Measurements from ENCODE around the gene LANCL3.

The LANCL3 gene

DNA sequence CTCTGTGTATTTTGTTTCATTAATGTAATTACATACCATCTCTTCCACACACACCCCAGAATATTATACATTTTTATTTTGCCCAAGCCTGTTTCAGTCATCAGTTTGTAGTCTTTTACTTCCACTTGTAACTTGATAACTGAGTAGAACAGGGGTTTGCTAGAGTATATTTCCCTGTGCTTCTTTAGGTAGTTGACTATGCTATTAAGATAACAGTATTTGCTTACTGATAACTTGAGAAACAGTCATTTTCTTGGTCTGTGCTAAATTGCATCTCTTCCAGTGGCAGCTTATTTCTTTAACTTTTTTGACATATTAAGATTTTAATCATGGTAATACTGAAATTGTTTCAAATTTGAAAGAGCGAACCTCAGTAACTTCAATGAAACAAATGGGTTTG is 107.1 kb downstream of the LANCL3 start:
- in situ Hi-C loops (cut with MboI; ENCODE audit: low sequenced_read_pairs): no loop called here

DNA sequence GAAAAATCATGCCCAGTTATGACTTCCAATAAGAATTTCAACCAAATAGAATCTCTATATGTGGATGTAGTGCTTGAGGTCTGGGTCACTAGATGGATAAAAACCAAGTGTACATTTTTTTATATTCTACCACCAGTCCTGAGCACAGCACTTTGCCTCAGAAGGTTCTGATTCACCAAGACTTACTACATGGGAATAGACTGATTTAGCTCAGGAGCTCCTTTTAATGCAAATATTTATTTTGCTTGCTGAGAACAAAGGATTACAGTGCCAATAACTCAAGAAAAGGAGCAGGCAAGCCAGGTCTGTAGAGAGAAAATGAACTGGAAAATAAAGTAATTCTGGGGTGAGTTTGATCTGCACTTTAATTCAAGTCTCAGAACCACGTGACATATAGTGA is 107.8 kb downstream of the LANCL3 start:
- in situ Hi-C loops (cut with MboI; ENCODE audit: low sequenced_read_pairs): no loop called here

DNA sequence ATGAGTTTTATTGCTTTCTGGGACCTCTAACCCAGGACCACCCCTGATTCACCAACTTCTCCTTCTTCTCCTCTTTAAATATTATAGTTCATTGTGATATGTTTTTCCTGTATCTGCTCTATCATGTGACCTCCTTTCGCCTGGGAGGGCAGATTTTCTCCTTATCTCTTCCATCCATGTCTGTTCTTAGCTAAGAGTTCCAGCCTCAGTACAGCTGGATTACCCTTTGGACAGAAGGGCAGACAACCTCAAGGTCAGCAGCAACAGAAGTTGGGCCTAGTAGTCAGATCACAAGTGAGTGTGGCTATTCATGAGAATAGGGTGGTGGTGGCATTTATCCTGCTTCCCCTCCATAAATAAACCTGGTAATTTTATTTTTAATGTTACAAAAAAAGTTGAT is 108.4 kb downstream of the LANCL3 start:
- in situ Hi-C loops (cut with MboI; ENCODE audit: low sequenced_read_pairs): no loop called here

DNA sequence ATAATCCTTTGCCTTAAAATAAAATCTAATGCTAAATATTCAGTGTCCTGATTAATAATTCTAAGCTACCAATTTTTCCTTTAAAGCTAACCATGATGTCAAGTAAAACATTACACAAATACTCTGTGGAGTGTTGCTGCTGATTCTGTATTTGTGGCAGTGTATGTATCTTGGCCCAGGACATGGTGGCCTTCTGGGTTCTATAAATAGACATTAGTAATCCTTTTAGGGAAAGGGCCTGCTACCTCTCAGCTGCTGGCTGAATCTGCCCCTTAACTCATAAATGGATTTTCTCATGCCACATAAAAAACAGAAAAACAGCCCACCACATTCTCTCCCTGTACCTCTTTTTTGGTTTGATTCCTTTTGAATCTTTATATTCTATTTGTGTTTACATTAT is 113.0 kb downstream of the LANCL3 start:
- in situ Hi-C loops (cut with MboI; ENCODE audit: low sequenced_read_pairs): no loop called here

DNA sequence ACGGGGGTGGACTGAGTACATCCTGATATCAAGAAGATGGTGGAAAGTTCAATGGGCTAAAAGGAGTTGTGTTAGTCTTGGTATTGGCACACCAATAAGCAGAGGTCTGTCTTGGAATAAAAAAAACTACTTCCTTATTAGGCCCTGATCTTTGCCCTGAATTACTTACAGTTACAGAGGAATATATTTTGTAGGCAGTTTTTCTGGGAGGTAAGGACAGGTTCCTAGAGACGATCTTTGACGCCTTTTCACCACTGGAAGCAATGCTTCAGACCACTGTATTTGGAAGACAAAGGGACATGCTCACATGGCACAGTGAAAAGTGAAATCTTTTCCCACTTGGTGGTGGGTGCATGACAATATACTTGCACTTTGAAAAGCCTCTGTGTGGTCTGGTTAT is 113.5 kb downstream of the LANCL3 start:
- in situ Hi-C loops (cut with MboI; ENCODE audit: low sequenced_read_pairs): no loop called here

DNA sequence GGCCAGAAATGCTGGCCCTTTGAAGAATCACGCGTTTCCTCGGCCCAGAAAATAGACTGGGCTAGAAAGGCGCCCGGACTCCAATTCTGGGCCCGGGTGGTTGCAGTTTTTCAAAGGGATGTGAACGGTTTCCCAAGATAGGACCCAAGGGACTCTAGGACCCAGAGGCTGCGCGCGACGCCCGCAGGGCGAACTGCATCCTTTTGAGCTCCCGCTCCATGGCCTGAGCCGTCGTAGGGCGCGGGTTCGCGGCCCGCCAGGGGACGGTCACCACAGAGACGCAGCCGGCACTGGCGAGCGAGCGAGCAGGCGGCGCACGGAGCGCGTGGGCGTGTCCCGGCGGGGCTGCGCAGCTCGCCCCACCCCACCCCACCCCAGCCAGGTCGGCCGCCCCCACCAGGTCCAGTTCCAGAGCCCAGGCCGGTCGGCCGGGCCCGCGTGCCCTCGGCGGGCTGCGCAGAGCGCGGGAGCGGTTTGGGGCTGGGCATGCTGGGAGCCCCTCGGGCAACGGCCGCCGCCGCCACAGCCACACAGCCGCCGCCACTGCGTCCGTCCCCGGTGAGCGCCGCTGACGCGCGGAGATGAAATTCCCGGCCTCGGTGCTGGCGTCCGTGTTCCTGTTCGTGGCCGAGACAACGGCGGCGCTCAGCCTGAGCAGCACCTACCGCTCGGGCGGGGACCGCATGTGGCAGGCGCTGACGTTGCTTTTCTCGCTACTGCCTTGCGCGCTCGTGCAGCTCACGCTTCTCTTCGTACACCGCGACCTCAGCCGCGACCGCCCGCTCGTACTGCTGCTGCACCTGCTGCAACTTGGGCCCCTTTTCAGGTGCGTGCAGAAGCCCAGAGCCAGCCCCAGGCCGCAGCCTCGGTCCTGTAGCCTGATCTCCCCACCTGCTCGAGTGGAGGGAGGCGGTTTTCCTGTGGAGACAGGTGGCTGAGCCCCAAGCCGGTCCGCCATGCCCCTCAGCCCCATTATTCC is 114.2 kb downstream of the LANCL3 start, which contains the start of gene XK:
Gene XK (plus strand): TSS at position 411 of the 979 bp plus-strand sequence. CDS start 171 bp downstream, at position 582.
- in situ Hi-C loops (cut with MboI; ENCODE audit: low sequenced_read_pairs): no loop called here

DNA sequence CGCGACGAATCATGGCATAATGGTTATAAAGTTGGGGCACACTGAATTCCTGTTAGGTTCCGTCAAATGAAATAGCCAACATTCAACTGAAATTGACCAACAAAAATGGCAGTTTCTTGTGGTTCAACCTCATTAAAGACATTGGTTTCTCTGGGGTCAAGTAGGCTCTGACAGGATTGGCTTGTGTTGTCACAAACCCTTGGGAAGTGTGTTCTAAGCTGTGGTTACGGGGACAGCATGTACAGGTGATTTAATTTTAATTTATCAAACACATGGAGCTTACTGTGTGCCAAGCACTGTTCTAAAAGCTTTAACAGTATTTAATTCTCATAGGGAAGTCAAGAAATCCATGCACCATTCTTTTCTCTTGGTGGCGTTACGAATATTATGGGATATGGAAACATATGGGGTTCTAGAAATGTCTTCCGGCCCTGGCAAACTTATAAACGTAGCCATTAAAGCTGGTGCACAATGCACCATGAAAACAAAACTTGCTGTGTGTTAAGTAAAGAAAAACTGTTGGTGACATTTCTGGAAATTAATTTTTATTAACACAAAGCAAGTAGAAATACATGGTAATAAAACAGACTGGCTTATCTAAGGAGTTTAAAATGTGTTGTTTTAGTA is 115.0 kb downstream of the LANCL3 start:
- in situ Hi-C loops (cut with MboI; ENCODE audit: low sequenced_read_pairs): no loop called here

DNA sequence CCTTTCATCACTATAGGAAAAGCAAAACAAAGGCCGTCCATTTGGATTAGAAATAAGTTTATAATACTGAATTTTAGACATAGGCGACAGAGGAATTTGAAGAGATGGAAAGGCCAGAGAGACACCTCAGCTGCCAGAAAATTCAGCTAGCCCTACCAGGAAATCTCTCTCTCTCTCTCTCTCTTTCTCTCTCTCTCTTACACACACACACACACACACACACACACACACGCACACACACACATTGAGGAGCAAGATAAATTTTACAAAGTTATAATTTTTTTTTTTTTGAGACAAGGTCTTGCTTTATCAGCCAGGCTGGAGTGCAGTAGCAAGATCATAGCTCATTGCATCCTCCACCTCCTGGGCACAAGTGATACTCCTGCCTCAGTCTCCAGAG is 115.5 kb downstream of the LANCL3 start:
- in situ Hi-C loops (cut with MboI; ENCODE audit: low sequenced_read_pairs): no loop called here

DNA sequence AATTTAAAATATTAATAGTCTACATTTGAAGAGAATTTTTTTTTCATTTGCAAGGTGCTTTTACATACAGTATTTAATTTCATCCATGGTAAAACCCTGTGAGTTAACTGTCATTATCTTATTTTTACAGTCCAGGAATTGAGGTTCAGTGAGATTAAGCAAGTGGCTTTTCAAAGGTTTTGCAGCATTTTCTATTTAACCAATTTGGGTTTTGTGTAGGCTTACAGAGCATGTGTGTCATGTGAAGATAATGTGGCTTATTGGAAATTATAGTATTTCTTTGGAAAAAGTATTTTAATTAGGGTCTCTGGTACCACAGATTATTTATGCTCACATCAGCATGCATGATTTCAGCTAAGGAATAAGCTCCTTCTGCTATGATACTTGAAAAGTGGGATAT is 118.7 kb downstream of the LANCL3 start:
- in situ Hi-C loops (cut with MboI; ENCODE audit: low sequenced_read_pairs): no loop called here

DNA sequence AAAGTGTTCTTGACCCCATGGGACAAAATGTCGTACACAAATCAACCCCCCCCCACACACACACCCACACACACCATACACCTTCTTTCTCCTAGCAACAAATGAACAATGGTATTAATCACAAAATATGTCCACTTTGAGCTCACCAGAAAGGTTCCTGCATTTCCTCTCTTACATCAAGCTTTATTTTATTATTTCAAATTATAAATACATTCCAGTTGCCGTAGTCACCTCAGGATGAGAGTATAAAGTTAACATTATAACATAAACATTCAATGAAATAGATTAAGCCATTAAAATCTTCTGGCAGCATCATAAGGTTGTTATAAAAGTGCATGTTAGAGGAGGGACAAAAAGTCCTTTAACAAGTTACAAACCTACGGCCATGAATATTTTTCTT is 121.5 kb downstream of the LANCL3 start:
- in situ Hi-C loops (cut with MboI; ENCODE audit: low sequenced_read_pairs): no loop called here

DNA sequence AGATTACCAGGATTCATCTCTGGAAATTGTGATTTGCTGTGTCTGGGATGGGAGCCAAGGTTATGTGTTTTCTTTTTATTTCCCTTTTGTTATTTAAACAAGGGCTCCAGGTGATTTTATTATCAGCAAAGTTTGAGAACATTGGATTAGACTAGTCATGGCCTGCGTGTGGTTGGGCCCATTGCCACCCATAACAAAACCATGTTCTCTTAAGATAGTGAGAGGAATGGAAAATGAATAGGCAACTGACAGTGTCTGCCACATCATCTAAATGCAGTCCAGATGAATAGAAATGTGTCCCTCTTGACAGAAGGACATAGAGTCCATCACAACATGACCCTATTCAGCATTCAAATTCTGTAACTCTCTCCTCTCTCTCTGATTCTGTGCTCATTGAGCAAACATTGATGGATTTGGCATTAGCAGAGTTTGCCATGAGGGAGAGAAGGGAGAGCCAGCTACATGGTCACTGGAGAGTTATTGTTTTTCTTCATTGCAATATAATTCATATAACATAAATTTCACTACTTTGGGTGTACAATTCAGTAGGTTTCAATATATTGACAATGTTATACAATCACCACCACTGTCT is 125.8 kb downstream of the LANCL3 start:
- in situ Hi-C loops (cut with MboI; ENCODE audit: low sequenced_read_pairs): no loop called here

DNA sequence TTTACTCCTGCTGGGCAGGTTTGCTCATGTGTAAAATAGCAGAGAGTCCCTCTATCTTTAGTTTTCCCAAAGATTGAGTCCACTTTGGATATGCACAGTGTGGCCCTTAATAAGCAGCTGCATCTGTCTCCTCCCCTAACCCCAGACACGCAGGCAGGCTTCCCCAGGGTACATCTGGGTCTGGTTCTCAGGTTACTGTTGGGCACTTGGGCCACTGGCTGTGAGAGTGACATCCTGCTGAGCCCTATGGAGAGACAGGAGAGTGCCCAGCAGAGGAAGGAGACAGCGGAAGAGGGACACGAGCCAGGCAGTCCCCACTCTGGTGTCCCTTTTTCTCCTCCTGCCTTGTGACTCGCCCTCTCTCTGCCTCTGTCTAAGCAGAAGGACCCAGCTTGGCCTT is 130.1 kb downstream of the LANCL3 start:
- in situ Hi-C loops (cut with MboI; ENCODE audit: low sequenced_read_pairs): no loop called here

DNA sequence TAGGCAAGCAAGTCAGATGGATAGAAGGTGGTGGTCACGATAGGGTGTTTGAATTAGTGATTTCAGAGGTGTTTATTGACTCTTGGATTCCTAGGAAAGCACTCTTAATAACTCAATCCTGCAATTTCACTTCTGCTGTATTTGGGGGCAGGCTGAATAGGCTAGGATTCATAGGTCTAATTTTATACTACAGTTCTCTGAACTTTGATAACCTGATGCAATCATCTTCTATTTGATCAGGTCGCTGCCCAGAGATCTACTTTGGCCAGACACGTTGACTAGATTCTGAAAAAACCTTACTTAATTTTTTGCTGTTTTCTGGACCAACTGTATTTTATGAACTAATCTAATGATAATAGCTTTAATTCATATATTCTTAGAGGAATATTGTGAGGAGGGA is 140.5 kb downstream of the LANCL3 start:
- in situ Hi-C loops (cut with MboI; ENCODE audit: low sequenced_read_pairs): no loop called here

DNA sequence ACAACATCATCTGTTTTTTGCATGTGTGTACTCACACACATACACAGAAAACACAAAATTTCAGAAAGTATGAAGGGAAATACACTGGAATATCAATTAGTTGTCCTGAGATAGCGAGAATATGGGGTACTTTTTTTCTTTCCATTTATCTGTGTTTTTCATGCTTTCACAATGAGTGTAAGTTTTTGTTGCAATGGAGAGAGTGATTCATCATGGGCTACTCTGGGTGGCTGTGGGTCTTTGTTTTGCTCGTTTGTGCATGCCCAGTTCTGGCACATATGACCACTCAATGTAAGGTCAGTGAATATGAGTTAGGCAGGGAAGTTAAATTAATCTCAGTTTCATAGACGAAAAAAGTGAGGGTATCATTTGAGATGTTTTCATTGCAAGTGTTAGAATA is 141.0 kb downstream of the LANCL3 start:
- in situ Hi-C loops (cut with MboI; ENCODE audit: low sequenced_read_pairs): no loop called here

DNA sequence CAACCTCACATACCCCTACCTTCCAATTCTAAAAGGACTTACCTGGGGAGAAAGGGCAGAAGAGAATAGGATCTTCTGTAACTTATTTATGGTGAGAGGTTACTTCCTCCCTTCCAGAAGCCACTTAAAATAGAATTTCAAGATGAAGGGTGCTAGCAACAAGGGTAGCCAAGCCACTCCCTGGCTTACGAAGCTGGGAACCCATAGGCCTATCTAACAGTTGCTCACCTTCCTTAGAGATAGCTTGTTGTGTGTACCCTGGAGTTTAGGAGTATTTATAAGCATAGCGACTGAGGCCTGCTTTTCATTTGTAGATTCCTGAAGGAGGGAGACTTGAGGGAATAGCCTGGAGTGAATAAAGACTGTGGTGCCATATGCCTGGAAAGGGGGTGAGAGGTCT is 143.0 kb downstream of the LANCL3 start:
- in situ Hi-C loops (cut with MboI; ENCODE audit: low sequenced_read_pairs): no loop called here

DNA sequence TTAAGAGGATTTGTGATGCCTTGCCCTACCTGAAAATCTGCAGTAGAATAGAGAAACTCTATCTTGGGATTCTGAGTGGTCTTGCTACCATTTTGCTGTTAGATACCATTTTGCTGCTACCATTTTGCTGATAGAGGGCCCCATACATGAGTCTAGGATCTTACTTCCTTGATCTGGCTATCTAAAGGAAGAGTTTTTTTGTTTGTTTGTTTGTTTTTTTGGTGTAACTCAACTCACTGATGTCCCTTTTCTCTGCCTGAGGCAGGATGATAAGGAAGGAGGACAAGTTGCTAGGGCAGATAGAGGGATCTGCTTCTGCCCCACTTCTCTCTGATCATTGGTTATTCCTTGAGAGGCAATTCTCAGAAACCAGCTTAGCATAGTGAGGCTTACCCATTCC is 145.1 kb downstream of the LANCL3 start:
- in situ Hi-C loops (cut with MboI; ENCODE audit: low sequenced_read_pairs): no loop called here

DNA sequence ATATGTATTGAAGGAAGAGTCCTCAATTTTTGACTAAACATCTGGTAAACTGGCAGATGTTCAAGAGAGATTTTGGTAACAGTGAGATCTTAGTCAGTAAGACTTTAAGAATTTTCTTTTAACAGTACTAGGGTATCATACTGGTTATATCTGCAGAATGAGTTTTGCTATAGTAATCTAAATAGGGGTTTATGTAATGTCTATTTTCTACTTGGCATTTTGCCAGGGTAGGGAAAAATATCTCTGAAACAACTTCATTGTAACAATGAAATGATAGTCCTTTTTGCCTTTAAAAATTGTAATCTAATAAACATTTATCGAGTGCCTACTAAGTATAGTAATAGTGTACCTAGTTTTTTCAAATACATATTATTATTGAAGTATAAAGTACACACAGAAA is 146.2 kb downstream of the LANCL3 start:
- in situ Hi-C loops (cut with MboI; ENCODE audit: low sequenced_read_pairs): no loop called here

DNA sequence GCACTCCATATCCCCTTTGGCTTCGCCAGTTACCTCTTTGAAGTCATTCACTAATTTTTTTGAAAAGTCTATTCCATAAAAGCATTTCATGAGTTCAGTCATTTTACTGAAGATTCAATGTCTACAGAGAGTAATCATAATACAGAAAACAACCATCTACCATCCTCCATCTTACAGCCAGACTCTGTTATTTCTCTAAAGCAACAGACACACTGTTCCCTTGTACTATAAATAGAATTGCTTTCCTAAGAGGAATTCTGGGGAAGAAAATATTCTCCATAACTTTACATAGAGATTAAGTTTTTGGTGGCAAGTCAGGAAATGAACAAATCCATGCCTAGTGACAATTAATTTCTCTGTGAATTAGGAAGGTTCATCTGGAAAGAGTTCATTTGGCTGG is 151.1 kb downstream of the LANCL3 start:
- in situ Hi-C loops (cut with MboI; ENCODE audit: low sequenced_read_pairs): no loop called here

DNA sequence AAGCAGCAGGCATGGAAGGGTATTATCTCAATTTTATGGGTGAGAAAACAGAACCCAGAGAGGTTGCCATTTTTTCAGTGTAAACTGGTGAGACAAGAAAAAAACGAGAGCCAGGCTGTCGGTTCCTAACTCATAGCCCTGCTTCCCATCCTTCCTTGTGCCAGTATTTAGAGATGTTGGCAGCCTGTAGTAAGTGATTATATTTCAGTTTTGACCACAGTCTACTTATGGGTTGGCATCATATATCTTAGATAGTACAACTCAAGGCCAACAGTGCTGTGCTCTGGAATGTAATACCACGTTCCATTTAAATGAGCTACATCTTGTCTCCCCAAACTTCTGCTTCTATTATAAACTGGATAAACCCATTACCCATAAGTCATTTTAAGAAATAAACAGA is 154.9 kb downstream of the LANCL3 start:
- in situ Hi-C loops (cut with MboI; ENCODE audit: low sequenced_read_pairs): loop anchor here (25.0 kb wide), 1 partner anchor 214 kb away; no protein-coding TSS in a partner anchor
